Uterus (tissue), 2 donors: Measurements from ENCODE around the gene MAT2A.

Source experiments
- POLR2A ChIP-seq, 2 donors: fragments of 450-650 bp; IDR thresholded peaks; one replicate each; pipeline ENCODE4 v1.6.1; 2016; ENCODE audit warnings: antibody characterized with exemption in 2 of 2, mild to moderate bottlenecking in 1 of 2, moderate library complexity in 1 of 2
- TF ChIP-seq, protein P1 (sequence below), 4 experiments: fragments of 200-600 bp in 2 of 4; fragments of 450-650 bp in 2 of 4; sonication (generic) in 2 of 4; IDR thresholded peaks; one replicate each; pipeline ENCODE4 v1.5.1; 2016 to 2019; ENCODE audit warnings: antibody characterized with exemption in 4 of 4, mild to moderate bottlenecking in 2 of 4, moderate library complexity in 1 of 4

DNA sequence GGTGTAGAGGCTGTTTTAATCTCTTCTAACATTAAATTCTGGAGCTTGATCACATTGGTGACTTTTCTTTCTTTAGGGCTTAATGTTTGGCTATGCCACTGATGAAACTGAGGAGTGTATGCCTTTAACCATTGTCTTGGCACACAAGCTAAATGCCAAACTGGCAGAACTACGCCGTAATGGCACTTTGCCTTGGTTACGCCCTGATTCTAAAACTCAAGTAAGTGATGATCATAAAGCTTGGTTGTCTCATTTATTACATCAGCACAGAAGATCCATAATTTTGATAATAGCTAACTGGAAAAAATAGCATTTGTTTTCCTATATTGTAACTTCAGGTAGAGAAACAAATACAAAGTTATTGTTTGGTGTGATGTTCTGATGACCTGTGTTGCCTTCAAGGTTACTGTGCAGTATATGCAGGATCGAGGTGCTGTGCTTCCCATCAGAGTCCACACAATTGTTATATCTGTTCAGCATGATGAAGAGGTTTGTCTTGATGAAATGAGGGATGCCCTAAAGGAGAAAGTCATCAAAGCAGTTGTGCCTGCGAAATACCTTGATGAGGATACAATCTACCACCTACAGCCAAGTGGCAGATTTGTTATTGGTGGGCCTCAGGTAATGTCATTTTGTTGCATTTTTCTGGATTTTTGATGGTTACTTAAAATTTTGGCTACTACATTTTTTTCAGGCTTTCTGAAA, 2.9 kb downstream of the MAT2A start:
- TF ChIP-seq, protein P1, sequence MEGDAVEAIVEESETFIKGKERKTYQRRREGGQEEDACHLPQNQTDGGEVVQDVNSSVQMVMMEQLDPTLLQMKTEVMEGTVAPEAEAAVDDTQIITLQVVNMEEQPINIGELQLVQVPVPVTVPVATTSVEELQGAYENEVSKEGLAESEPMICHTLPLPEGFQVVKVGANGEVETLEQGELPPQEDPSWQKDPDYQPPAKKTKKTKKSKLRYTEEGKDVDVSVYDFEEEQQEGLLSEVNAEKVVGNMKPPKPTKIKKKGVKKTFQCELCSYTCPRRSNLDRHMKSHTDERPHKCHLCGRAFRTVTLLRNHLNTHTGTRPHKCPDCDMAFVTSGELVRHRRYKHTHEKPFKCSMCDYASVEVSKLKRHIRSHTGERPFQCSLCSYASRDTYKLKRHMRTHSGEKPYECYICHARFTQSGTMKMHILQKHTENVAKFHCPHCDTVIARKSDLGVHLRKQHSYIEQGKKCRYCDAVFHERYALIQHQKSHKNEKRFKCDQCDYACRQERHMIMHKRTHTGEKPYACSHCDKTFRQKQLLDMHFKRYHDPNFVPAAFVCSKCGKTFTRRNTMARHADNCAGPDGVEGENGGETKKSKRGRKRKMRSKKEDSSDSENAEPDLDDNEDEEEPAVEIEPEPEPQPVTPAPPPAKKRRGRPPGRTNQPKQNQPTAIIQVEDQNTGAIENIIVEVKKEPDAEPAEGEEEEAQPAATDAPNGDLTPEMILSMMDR (IDR thresholded peaks at IDR 0.05): no peak
- TF ChIP-seq POLR2A (IDR thresholded peaks at IDR 0.05): no peak
